MM.1S (cell line): Measurements from ENCODE around the gene COMP.

Experiments used
- EZH2 ChIP-seq: fragments of 300-600 bp; sonication (generic); optimal IDR thresholded peaks from 2 replicates; pipeline ENCODE3; 2017; ENCODE audit warnings: low read depth, mild to moderate bottlenecking, antibody characterized with exemption, low read length, mixed read lengths
- EZH2phosphoT487 ChIP-seq: fragments of 300-600 bp; sonication (generic); IDR thresholded peaks from 2 replicates; pipeline ENCODE4 v1.6.1; 2018; ENCODE audit warnings: antibody characterized with exemption, low read length
- TF ChIP-seq, protein P1 (sequence below): fragments of 300-600 bp; sonication (generic); IDR thresholded peaks from 2 replicates; pipeline ENCODE4 v1.5.1; 2016; ENCODE audit warnings: antibody characterized with exemption, low read length, mixed read lengths

DNA sequence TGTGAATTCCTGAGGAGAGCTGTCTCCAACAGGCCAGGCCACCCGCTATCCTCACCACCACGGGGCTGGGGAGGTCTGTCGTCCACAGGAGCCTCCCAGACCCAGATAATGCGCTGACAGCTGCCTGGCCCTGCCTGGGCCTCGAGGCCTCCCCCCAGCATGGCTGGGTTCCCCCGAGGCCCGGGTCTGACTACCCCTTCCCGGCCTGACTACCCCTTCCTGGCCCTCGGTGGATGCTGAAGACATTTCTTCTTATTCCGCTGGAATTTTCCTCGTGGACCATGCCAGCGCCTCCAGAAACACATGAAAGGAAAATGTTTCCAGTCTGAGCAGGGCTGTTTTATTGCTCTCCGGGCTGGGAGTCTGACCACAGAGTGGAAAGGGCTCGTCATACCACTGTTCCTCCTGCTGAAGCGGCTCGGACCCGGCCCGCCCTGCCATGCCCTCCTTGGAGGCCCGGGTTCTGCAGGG lies 16.8 kb upstream of the COMP start:
- TF ChIP-seq, protein P1, sequence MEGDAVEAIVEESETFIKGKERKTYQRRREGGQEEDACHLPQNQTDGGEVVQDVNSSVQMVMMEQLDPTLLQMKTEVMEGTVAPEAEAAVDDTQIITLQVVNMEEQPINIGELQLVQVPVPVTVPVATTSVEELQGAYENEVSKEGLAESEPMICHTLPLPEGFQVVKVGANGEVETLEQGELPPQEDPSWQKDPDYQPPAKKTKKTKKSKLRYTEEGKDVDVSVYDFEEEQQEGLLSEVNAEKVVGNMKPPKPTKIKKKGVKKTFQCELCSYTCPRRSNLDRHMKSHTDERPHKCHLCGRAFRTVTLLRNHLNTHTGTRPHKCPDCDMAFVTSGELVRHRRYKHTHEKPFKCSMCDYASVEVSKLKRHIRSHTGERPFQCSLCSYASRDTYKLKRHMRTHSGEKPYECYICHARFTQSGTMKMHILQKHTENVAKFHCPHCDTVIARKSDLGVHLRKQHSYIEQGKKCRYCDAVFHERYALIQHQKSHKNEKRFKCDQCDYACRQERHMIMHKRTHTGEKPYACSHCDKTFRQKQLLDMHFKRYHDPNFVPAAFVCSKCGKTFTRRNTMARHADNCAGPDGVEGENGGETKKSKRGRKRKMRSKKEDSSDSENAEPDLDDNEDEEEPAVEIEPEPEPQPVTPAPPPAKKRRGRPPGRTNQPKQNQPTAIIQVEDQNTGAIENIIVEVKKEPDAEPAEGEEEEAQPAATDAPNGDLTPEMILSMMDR = no peak
- no peak for TF ChIP-seq EZH2
- TF ChIP-seq EZH2phosphoT487 = no peak
